GM12872 (cell line): ENCODE measurements around the gene PTPN1.

Experiments
- CTCF ChIP-seq: IDR thresholded peaks from 3 replicates; pipeline ENCODE4 v1.5.1; 2011; ENCODE audit warnings: low read depth, mild to moderate bottlenecking, low read length, moderate library complexity; ENCODE audit not compliant: insufficient read depth

The PTPN1 gene

GRCh38 chr20:50545126-50545525, 34.9 kb downstream of the PTPN1 start:
- TF ChIP-seq CTCF, result no peak

- no peak for TF ChIP-seq CTCF
Observed at GRCh38 chr20:50546729-50547314, 36.6 kb downstream of the PTPN1 start.

- no peak for TF ChIP-seq CTCF
Observed at GRCh38 chr20:50547964-50548363, 37.8 kb downstream of the PTPN1 start.

- no peak for TF ChIP-seq CTCF
Observed at GRCh38 chr20:50548396-50548795, 38.2 kb downstream of the PTPN1 start.

GRCh38 chr20:50550531-50550930, 40.3 kb downstream of the PTPN1 start:
- TF ChIP-seq CTCF, result no peak

GRCh38 chr20:50551288-50551687, 41.1 kb downstream of the PTPN1 start:
- TF ChIP-seq CTCF, result no peak

GRCh38 chr20:50552979-50553378, 42.8 kb downstream of the PTPN1 start:
- TF ChIP-seq CTCF, result no peak
